ENCODE data around the gene EPHA6. TPM values are rescaled to one million over a fixed set of nuclear protein-coding genes. Genes with fewer than 3 reads are reported as not detected.

EPHA6 gene
- total RNA-seq: 16.5 and 17.3 TPM in 2 replicates
- long read RNA-seq, partial matches to known transcripts: 2 of 9 reads
- long read RNA-seq, other reads (novel, unspliced or antisense): 7 of 9 reads

DNA sequence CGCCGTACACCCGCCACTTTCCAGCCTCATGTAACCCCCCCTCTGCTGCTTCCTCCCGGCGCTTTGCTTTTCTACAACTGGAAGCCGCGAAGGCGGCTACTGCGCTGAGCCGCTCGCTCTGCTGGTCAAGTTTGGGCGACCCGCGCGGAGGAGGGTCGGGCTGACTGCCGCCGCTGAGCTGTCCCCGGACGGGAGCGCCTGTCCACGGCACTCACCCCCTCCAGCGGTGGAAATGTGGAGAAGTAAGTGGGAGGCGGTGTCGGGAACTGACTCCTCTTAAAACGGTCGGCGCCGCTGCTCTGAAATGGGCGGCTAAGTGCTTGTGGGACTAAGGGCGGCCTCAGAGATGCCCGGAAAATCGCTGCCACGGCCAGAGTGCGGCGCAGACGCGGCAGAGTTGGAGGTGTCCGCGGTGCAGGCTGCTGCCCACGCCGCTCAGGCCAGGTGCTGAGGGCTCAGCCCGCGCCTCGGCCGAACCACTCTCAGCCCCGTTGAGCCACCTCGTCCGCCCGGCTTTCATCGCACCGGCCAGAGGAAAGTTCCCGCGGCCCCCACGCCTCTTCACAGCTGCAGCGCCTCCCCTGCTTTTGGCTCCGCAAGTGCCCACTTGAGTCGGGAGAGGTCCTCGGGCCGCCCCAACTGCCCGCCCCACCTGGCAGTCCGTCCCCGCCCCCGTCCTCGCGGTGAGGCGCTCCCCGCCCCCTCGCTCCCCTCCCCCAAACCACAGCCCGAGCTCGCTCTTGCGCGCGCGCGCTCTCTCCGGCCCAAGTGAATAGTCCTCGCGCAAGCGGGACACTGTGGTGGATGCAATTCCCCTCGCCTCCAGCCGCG lies at the start of gene EPHA6:
Gene EPHA6, plus strand, starts transcription at position 775 of the 831 bp plus-strand sequence.
- peak within 1 kb of the TSS; percentile 85 for H3K27ac Mint-ChIP-seq
- peaks cover 6% of the 10 kb centered on the region for H3K27me3 Mint-ChIP-seq
- peaks cover 16% of the 10 kb centered on the region for H3K4me1 Mint-ChIP-seq (ENCODE audit: low read depth)
- no peaks in the 10 kb centered on the region for H3K9me3 Mint-ChIP-seq (ENCODE audit: low read depth)
- DNase-seq (ENCODE audit: low spot score, unreplicated experiment): peak; percentile 64
- peak within 1 kb of the TSS; percentile 86 for H3K4me3 Mint-ChIP-seq (ENCODE audit: low read depth)
- H3K36me3 Mint-ChIP-seq (ENCODE audit: insufficient read depth): no peaks in the 10 kb centered on the region
- TF ChIP-seq, protein P1, sequence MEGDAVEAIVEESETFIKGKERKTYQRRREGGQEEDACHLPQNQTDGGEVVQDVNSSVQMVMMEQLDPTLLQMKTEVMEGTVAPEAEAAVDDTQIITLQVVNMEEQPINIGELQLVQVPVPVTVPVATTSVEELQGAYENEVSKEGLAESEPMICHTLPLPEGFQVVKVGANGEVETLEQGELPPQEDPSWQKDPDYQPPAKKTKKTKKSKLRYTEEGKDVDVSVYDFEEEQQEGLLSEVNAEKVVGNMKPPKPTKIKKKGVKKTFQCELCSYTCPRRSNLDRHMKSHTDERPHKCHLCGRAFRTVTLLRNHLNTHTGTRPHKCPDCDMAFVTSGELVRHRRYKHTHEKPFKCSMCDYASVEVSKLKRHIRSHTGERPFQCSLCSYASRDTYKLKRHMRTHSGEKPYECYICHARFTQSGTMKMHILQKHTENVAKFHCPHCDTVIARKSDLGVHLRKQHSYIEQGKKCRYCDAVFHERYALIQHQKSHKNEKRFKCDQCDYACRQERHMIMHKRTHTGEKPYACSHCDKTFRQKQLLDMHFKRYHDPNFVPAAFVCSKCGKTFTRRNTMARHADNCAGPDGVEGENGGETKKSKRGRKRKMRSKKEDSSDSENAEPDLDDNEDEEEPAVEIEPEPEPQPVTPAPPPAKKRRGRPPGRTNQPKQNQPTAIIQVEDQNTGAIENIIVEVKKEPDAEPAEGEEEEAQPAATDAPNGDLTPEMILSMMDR (IDR thresholded peaks at IDR 0.05; ENCODE audit: unreplicated experiment): peak; percentile 38

DNA sequence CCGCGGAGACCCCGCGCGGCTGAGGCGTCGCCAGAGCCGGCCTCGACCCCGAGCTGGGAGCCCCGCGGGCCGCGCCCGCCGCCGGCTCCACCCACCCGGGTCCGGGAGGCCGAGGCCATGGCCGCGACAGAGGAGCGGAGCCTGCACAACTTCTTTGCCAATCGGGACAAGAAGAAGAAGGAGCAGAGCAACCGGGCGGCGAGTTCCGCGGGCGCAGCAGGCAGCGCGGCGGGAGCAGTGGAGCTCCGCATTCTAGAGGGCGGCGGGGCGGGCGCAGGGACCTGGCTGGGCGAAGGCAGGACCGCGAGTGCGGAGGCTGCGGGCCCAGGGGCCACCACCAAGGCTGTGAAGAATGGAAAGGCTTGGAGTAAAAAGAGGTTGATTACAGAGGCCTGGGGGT lies 37.6 kb upstream of the EPHA6 start:
- no peak overlapping the region for H3K4me3 Mint-ChIP-seq (ENCODE audit: low read depth)
- no peak overlapping the region for H3K27ac Mint-ChIP-seq
- no peaks in the 10 kb centered on the region for H3K27me3 Mint-ChIP-seq

DNA sequence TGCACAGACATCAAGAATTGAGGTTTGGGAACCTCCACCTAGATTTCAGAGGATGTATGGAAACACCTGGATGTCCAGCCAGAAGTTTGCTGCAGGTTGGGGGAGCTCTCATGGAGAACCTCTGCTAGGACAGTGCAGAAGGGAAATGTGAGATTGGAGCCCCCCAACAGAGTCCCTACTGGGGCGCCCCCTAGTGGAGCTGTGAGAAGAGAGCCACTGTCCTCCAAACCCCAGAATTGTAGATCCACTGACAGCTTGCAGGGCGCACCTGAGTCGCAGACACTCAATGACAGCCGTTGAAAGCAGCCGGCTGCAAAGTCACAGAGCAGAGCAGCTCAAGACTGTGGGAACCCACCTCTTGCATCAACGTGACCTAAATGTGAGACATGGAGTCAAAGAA lies 34.6 kb upstream of the EPHA6 start:
- Mint-ChIP-seq H3K27me3 (no peaks in the 10 kb centered on the region), H3K4me3 (ENCODE audit: low read depth) (no peak overlapping the region), H3K4me1 (ENCODE audit: low read depth) (no peaks in the 10 kb centered on the region), H3K9me3 (ENCODE audit: low read depth) (peaks cover 19% of the 10 kb centered on the region), H3K27ac (no peak overlapping the region), H3K36me3 (ENCODE audit: insufficient read depth) (no peaks in the 10 kb centered on the region)
- TF ChIP-seq, protein P1 (IDR thresholded peaks at IDR 0.05; ENCODE audit: unreplicated experiment): no peak
- no peak for DNase-seq (ENCODE audit: low spot score, unreplicated experiment)

More for the DNA sequence above, 37.6 kb upstream of the EPHA6 start:
- TF ChIP-seq, protein P1 (IDR thresholded peaks at IDR 0.05; ENCODE audit: unreplicated experiment): no peak
- Mint-ChIP-seq H3K36me3 (ENCODE audit: insufficient read depth) (peaks cover 3% of the 10 kb centered on the region), H3K9me3 (ENCODE audit: low read depth) (peaks cover 30% of the 10 kb centered on the region), H3K4me1 (ENCODE audit: low read depth) (no peaks in the 10 kb centered on the region)
- DNase-seq (ENCODE audit: low spot score, unreplicated experiment): no peak

DNA sequence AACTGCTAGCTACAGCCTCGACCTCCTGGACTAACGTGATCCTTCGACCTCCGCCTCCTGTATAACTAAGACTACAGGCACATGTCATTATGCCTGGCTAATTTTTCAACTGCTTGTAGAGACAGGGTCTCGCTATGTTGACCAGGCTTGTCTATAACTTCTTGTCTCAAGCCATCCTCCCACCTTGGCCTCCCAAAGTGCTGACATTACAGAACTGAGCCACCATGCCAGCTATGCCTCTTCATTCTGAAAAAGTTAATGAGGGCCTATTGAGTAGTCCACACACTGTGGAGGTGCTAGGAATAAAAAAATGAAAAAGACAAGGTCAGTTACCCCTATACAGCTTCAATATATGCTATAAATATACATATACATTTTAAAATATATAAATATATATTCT lies 18.3 kb upstream of the EPHA6 start:
- Mint-ChIP-seq H3K4me1 (ENCODE audit: low read depth) (no peaks in the 10 kb centered on the region), H3K27me3 (no peaks in the 10 kb centered on the region), H3K36me3 (ENCODE audit: insufficient read depth) (no peaks in the 10 kb centered on the region), H3K4me3 (ENCODE audit: low read depth) (no peak overlapping the region), H3K27ac (no peak overlapping the region), H3K9me3 (ENCODE audit: low read depth) (peaks cover 3% of the 10 kb centered on the region)
- DNase-seq (ENCODE audit: low spot score, unreplicated experiment): no peak
- TF ChIP-seq, protein P1 (IDR thresholded peaks at IDR 0.05; ENCODE audit: unreplicated experiment): no peak

DNA sequence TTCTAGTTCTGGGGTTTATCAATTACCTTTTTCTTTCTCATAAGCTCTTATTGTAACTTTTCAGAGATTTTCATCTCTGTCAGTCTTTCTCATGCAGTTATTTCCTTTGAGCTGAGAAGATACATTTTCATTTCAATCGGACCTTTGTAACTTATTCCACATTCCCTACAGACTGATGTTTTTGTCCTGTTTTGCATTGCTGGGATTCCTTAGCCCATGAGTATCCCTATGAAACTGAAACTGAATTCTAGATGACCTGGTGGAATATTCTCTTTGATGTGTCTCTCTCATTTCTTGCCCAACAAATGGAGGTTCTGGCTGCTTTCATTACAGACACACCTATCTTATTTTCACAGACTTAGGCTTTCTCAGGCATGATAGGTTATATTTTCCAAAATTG lies 10.5 kb upstream of the EPHA6 start:
- H3K9me3 Mint-ChIP-seq (ENCODE audit: low read depth): no peaks in the 10 kb centered on the region
- DNase-seq (ENCODE audit: low spot score, unreplicated experiment): no peak
- TF ChIP-seq, protein P1 (IDR thresholded peaks at IDR 0.05; ENCODE audit: unreplicated experiment): no peak
- no peak overlapping the region for H3K4me3 Mint-ChIP-seq (ENCODE audit: low read depth)
- peaks cover 7% of the 10 kb centered on the region for H3K4me1 Mint-ChIP-seq (ENCODE audit: low read depth)
- H3K36me3 Mint-ChIP-seq (ENCODE audit: insufficient read depth): no peaks in the 10 kb centered on the region
- H3K27ac Mint-ChIP-seq: no peak overlapping the region
- no peaks in the 10 kb centered on the region for H3K27me3 Mint-ChIP-seq

All from progenitor cell of endocrine pancreas (in vitro differentiated cells).